NCI-H1048 (cell line): ENCODE measurements around the gene CACNA1I.

ENCODE experiments used
- DNase-seq: peaks from one replicate; lab custom pipeline; 2025; lab: John Stamatoyannopoulos, UW

Gene CACNA1I

DNA sequence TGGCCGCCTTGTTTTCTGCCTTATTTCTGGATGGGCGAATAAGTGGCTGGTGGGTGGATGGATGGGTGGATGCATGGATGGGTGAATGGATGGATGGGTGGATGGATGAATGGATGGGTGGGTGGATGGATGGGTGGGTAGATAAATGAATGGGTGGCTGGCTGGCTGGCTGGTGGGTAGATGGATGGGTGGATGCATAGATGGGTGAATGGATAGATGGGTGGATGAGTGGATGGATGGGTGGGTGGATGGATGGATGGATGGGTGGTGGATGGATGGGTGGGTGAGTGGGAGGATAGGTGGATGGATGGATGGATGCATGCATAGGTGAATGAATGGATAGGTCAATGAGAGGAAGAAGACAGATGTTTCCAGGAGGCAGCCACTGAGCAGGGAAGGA is 98.9 kb downstream of the CACNA1I start:
- DNase-seq, result no peak

DNA sequence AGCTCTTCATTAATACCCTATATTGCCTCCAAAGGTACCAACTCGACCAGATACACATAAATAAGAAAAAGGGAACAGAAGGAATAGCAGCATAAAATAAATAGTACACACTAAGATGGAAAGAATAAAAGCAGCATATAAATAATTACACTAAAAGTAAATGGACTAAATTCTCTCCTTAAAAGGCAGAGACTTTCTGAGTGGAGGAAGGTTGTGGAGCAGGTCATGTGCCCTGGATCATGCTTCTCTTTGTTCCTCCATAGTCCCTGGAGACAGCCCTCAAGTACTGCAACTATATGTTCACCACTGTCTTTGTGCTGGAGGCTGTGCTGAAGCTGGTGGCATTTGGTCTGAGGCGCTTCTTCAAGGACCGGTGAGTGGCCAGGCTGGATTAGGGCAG is 101.4 kb downstream of the CACNA1I start:
- DNase-seq, result no peak

DNA sequence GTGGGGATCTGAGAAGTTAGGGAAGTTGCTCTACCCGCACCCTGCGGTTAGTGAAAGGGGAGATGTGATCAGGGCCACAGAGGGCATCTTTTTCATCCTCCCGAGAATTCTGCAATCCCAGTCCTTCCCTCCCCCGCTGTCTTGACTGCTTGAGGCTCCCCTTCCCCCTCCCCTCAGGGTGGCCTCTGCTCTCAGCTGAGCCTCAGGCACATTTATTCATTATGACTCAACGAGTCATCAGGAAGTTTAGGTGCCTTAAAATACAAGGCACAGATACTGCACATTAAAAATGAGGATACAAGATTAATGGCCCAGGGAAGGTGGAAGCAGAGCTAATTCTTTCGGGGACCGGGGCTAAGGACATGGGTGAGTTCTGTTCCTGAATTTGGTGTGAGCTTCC is 104.0 kb downstream of the CACNA1I start:
- DNase-seq, result no peak

DNA sequence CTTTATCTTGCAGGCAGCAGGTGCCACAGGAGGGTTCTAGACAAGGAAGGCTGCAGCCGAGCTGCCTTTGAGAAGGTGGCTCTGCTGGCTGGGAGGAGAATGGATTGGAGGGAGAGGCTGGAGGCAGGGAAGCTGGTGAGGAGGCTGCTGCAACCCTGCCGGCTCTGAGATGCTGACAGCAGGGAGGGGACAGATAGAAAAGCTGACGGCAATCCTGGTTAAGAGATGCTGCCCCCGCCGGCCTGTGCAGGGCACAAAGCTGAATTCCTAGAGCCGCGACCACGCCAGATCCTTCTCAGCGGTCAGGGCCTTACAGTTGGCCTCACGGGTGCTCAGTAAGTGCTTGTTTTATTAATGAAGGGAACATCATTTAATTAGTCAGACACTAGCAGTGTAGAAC is 105.4 kb downstream of the CACNA1I start:
- DNase-seq, result no peak

DNA sequence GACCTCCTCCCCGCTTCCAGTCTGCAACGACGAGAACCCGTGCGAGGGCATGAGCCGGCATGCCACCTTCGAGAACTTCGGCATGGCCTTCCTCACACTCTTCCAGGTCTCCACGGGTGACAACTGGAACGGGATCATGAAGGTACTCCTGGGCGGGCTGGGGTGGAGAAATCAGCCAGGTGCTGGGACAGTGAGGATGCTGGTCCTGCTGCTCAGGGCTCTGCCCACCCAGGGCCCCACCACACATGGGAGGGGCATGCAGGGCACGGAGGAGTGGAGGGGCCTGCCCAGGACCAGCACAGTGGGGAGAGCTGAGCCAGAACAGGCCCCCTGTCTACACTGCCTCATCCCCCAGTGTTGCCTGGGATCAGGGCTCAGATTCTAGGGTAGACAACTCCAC is 107.4 kb downstream of the CACNA1I start:
- no peak for DNase-seq

DNA sequence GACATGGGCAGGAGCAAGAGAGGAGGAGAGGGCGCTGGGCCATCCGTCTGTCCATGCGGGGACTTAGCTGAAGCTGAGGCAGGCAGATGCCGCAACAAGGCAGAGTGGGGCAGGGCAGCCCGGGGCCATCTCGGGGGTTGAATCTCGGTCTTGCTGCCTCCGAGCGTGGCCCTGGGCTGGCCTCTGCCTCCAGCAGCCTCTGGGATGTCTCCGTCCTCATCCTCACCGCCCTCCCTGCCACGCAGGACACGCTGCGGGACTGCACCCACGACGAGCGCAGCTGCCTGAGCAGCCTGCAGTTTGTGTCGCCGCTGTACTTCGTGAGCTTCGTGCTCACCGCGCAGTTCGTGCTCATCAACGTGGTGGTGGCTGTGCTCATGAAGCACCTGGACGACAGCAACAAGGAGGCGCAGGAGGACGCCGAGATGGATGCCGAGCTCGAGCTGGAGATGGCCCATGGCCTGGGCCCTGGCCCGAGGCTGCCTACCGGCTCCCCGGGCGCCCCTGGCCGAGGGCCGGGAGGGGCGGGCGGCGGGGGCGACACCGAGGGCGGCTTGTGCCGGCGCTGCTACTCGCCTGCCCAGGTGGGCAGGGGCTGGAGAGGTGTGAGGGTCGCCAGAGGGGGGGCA is 108.4 kb downstream of the CACNA1I start:
- DNase-seq, result no peak

DNA sequence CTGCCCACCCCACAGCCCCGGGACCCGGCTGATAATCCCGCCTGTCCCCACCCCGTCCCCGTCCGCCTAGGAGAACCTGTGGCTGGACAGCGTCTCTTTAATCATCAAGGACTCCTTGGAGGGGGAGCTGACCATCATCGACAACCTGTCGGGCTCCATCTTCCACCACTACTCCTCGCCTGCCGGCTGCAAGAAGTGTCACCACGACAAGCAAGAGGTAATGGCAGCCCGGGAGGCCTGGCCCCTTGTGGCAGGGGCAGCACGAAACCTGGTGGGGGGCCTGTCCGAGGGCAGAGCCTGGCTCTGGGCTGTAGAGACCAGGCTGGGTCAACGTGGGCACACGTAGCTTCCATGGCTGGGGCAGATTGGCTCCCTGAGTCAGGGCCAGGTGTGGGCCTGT is 109.1 kb downstream of the CACNA1I start:
- no peak for DNase-seq

DNA sequence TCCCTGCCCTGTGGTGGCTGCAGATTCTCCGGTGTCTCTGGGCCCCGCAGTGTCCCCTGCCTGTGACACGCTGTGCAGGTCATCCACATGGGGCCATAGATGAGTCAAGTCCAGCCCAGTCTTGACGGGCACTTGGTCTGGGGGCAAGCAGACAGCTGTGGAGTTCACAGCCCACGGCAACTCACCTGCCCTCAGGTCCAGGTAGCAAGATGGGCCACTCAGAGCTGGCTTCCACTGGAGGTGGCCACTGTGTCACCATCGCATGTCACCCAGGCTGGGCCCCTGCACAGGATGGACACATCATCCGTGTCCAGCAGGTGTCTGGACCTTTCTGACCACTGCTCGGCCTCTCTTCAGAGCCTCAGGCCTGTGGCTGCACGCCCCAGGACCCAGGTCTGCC is 109.9 kb downstream of the CACNA1I start:
- no peak for DNase-seq

DNA sequence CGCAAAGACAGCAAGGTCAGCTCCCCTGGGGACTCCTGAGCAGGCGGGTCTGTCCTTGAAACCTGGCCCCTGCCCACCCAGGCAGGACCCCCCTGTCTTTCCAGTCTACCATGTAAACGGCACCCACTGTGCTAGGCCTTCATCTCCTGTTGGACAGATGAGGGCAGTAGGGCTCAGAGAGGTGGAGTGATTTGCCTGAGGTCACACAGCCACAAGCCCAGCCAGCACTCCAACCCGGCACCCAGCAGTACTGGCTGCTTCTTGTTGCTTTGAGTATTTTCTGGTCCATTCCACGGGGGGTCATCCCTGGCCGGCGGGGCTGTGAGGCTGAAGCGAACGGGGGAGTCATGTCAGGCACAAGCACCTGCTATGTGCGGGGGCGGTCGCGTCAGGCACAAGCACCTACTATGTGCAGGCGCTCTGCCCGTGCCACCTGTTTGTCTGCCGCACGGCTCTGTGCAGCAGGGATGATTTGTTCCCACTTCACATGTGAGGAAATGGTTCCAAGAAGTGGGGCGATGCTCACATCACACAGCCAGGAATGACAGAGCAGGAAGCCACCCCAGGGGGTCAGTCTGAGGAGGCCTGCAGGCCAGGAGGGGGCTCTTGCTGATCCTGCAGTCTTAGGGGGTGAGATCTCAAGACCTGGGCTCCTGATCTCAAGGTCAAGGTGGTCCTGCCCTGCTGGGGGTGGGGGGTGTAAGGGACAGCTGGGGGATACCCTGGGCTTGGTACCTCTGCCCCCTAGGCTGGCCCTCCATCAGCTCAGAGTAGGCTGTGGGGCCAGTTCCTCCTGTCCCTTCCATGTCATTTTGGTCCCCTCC is 110.7 kb downstream of the CACNA1I start:
- no peak for DNase-seq

DNA sequence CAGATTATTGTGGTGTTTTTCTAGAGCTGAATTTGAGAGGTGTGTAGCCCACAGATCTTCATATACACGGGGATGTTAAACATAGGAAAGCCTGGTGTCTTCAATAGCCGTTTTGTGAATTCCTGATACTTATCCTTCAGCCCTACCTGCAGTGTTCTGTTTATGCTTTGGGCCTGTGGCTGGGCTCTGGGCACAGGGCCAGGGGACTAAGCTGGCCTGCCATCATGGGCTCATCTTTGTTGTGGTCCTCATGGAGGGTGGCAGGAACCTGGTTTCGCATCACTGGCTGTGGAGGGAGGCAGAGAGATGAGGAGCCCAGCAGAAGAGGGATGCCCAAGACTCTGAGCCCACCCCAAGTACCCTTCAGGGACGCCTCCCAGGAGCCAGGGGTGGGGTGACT is 112.4 kb downstream of the CACNA1I start:
- no peak for DNase-seq

DNA sequence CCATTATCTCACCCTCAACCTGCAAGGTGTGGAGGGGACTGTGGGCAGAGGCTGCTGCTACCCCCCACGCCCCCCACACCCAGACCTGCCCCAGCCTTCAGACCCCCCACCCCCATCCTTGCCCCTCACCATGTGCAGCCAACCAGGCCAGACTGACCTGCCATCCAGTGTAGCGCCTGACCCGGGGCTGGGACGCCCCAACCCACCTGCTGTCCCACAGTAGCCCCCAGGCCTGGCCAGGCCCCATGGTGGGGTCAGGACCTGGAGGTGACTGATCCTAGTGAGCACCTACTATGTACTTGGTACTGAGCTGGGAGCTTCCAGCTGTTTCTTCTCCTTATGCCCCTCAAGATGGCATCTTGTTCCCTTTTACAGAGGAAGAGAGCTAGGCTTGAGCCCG is 113.1 kb downstream of the CACNA1I start:
- DNase-seq, result no peak

DNA sequence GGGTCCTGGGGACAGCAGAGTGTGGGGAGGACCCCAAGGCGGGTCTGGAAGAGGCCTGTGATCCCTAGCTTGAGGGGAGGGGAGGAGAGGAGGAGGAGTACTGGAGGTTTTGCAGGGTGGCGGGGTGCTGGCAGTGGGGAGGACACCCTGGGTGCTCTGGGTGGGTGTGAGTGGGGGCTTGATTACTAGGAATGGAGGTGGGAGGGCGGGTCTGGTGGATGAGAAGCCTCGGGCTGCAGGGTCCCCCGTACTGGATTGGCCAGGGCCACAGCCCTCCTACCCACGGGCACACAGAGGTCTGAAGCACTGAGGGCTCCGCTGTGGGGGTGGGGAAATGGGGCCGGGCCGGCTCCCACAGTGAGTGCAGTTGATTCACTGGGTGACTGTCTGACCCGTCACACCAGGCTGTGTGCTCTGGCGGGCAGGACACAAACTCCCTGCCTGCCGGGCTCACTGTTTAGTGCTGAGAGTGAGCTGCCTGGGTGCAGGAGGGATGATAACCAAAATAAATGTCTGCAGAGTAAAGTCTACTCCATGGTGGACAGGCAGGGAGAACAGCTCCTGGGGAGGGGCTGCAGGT is 114.2 kb downstream of the CACNA1I start:
- no peak for DNase-seq

DNA sequence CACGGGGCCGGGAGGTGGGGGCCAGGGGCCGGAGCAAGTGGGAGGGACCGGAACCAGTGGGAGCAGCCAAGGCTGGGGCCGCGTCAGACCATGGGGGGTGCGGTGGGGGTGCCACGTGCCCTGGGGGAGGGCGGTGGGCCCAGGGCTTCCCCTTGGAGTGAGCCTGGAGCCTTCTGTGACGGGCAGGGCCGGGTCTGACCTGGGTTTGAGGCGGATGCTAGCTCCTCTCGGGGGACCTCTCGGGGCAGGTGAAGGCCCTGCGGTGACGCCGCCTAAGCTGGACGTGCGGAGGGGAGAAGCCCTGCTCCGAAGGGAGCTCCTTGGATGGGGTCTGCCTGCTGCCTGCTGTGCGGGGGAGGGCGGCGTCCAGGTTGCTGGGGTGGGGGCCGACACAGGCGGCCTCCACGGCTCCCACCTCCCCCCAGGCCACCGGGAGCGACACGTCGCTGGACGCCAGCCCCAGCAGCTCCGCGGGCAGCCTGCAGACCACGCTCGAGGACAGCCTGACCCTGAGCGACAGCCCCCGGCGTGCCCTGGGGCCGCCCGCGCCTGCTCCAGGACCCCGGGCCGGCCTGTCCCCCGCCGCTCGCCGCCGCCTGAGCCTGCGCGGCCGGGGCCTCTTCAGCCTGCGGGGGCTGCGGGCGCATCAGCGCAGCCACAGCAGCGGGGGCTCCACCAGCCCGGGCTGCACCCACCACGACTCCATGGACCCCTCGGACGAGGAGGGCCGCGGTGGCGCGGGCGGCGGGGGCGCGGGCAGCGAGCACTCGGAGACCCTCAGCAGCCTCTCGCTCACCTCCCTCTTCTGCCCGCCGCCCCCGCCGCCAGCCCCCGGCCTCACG is 115.0 kb downstream of the CACNA1I start:
- DNase-seq, result no peak

DNA sequence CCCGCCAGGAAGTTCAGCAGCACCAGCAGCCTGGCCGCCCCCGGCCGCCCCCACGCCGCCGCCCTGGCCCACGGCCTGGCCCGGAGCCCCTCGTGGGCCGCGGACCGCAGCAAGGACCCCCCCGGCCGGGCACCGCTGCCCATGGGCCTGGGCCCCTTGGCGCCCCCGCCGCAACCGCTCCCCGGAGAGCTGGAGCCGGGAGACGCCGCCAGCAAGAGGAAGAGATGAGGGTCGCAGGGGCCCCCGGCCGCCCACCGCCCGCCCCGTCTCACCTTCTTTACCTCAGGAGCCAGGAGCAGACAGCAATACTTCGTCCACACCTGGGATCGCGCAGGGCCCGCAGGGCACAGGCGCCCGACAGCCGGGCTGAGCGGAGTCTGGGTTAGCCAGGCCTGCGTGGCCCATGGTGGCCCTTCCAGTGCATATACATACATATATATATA is 115.6 kb downstream of the CACNA1I start:
- no peak for DNase-seq

DNA sequence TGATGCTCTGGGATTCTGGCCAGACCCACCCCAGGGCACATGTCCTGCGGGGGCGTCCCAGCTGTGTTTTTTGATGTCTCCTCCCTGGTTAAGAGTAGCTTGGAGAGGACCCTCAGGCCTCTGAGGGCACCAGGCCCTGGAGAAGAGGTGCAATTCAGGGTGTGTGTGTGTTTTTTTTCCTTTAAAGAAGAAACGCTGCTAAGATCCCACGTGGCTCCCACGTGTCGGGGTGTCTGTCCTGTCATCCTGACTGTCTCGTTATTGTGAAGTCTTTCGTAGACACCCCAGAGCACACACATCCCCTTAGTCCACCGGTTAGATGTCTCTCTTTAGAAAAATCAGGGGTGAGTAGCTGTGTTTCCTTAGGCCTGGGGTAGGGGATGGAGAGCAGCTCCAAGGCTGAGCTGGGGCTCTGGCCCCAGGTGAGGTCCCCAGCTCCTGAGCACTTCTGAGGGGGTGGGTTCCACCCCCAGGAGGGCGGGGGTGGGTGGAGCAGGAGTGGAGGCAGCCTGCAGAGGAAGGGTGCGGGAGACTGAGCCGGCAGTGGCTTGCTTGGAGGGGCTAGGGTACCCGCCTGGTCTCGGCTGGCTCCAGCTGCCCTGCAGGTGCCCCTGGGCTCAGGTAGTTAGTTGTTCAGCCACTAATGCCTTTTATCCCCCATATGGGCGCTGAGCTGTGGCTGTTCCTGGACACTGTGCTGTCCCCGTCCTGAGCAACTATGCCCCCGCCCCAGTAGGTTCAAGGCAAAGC is 116.4 kb downstream of the CACNA1I start:
- no peak for DNase-seq

DNA sequence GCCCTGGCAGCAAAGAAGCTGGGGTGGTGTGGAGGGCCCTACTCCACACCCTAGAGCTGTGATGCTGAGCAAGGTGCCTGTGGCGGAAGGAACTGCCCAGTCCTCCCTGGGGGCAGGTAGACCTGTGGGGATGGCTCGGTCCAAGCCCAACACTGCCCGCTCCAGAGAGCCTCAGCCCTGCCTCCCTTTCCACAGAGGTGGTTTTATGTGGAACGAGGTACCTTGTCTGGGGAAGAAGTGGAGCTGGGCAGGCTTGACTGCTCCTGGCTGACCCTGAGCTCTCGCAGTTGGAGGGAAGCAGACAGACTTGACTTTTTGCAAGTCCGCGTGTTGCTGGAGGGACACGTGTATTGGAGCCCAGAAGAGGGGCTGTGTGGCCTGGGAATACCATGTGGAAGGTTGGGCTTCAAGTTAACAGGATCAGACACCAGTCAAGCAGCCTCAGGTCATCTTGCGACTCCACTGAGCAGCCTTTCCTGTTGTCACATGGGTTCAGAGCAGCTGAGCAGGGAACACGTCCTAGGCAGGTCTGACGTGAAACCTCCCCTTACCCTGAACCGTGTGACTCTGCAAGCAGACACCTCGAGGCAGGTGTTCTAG is 117.7 kb downstream of the CACNA1I start:
- no peak for DNase-seq

DNA sequence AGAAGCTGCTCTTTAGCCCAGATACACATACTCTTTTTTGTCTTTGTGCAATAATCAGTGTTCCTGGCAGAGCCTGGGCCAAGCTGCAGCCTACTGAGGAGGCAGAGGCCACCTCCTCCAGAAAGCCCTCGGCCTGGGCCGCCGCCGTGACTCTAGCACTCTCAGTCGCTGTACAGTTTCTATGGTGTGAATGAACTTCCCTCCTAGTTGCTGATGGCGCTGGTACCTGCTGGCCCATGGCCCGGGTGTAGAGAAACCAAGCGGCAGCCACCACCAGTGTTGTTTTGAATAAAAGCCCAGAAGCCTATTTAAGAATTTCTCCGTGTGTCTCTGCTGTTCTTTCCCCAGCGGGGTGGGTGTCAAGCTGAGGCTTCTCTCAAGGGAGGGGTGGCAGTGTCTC is 118.9 kb downstream of the CACNA1I start:
- DNase-seq, result no peak

DNA sequence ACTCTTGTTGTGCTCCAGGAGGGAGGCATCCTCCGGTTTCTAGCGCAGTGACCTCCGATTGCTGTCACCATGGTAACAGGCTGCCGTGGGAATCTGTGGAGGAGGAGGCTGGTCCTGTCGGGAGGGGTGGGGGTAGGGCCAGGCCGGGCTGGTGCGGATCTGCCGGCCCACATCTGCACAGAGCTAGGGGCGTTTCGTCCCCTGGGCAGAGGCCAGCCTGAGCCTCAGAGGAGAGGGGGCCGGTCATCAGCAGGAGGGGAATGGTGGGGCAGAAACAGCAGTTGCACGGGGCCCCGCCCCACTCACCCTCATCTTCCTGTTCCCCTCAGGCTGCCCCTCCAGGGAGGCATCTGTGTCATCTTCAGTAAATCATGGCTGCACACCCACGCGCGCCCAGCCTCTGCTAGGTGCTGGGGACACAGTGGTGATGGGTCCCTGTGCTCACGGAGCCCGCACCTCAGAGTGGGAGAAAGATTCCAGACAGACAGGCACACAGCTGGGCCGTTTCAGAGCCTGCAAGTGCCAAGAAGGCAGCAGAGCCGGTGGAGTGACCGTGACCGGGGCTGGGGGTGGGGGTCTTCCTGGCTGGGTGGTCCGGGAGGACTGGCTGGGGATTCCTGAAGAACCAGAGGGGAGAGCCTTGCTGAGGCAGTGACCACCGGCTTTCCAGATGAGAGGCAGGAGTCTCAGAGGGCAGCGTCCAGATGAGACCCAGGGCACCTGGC is 120.5 kb downstream of the CACNA1I start:
- no peak for DNase-seq

DNA sequence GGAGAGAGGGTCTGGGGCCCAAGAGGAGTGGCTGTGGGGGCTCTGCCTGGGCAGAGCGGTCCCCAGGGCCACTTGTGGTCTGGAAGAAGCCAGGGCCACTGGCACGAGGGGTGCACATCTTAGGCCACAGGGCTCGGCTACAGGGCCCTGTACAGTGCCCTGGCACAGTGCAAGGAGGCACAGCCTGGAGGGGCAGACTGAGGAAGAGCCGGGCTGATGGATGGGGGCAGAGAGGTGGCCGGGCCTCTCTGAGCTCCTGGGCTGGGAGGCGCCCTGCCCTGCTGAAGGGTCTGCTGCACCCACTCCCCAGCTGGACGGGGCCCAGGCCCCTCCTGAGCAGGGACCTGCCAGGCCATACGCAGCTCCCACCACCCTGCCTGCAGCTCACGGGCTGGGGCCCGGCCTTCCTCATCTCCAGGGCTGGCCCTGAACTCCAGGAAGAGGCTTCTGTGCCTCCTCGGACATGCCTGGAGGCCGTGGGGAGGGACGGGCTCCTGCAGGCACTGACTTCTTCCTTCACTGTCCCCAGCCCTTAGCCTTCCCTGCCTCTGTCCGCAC is 123.5 kb downstream of the CACNA1I start:
- no peak for DNase-seq

DNA sequence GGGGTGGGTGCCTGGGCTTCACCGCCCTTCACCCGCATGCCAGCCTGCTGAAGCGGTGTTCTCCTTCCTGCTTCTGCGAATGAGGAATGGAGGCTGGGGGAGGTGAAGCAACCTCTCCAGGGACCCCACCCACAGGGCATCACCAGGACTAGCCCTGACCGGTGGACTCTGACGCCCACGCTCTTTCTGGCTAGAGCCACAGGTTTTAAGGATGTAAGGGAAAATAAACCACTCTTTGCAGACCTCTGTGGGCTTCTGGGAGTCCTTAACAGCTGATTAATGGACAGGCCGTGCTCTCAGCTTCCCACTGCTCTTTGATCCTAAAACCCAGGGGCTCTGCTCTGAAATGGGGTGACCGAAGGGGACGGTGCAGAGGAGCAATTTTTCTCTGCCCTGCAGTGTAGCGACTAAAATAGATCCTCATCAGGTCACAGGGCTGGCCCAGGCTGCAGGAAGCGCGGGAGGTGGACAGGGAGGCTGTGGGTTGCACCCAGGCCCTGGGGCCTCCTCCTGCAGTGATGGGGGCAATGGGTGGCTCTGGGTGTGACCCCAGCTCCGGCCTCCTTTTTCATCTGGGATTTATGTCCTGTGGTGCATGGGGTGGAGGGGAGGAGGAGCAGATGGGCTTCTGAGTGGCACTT is 127.4 kb downstream of the CACNA1I start:
- no peak for DNase-seq
